EL (cell line): ENCODE data around the gene FAM236B.
"Not testable (repeated sequence)": the region's sequence is repeated elsewhere in the genome, so short reads cannot be mapped to it uniquely, and the experiment has no call there.

Experiments
- DNase-seq: peaks from one replicate; pipeline ENCODE4 v3.0.0-alpha.2; 2016

Gene FAM236B

DNA sequence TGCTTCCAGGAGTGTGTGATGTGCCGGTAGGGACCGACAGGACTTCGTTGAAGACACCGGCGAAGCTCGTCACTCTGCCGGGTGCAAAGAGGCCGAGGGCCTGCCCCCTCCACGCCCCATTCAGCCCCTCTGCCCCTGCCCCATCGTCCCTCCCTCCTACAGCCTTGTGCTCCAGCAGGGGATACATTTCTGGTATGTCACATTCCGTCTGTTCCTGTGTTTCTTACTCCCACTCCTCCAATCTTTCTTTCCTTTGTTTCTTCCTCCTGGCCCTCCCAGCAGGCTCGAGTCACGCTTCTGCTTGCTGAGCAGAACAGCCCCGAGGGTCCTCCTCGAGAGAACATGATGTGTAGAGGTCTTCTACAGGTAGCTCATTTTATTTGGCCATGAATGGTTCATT, at the start of gene FAM236B:
Gene FAM236B (minus strand): TSS at position 101 of the 400 bp plus-strand sequence. CDS start 100 bp downstream, at position 1.
- DNase-seq = not testable (repeated sequence)

DNA sequence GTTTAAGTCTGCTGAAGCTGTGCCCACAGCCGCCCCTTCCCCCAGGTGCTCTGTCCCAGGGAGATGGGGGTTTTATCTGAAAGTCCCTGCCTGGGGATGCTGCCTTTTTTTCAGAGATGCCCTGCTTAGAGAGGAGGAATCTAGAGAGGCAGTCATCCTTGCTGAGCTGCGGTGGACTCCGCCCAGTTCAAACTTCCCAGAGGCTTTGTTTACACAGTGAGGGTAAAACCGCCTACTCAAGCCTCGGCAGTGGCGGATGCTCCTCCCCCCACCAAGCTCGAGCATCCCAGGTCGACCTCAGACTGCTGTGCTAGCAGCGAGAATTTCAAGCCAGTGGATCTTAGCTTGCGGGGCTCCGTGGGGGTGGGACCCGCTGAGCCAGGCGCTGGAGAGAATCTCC, 48.2 kb upstream of the FAM236B start:
- not testable (repeated sequence) for DNase-seq

- not testable (repeated sequence) for DNase-seq
Measured at GRCh38 chrX:72808110-72808509, 25.6 kb upstream of the FAM236B start, which contains the start of gene FAM236D. Gene FAM236D (minus strand): TSS chrX:72808210. CDS start chrX:72808110, 100 bp downstream.

- DNase-seq = not testable (repeated sequence)
Measured at GRCh38 chrX:72790390-72790789, 7.9 kb upstream of the FAM236B start.

DNA sequence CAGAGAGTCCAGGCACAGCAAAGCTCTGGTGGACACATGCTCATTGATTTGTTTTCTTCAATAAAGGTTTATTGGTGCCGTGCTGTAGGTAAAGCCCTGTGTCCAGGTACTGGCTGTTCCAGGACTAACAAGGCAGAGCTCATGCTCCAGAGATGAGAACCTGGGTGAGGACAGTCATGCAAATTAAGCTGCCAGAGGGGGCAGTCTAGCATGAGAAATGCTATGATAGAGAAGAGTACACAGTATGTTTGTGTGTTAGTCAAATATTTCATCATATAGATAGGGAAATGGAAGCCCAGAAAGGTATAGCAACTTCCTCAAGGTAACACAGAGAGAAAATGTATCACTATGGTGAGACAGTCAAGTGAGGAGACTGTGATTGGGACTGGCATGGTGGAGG, 5.7 kb upstream of the FAM236B start:
- DNase-seq = not testable (repeated sequence)

DNA sequence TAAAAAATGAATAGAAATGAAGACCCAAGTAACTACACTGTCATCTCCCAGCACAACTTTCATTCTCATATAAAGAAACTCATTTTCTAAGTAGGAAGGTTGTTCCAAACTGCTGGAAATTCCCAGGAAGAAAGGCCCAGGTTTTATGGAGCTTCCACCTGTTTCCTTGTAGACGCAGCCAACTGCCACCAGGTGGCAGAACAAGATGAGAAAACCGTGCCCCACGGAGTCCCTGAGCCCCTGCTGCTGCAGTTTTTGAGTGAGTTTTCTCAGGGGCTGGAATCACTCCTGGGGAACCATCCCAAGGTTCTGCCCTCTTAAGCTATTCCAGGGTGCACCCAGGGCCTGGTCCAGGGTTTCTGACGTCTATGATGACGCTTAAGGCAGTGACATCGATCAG, 1.5 kb upstream of the FAM236B start:
- DNase-seq = not testable (repeated sequence)

GRCh38 chrX:72783365-72783936, 991 bp upstream of the FAM236B start:
- not testable (repeated sequence) for DNase-seq

DNA sequence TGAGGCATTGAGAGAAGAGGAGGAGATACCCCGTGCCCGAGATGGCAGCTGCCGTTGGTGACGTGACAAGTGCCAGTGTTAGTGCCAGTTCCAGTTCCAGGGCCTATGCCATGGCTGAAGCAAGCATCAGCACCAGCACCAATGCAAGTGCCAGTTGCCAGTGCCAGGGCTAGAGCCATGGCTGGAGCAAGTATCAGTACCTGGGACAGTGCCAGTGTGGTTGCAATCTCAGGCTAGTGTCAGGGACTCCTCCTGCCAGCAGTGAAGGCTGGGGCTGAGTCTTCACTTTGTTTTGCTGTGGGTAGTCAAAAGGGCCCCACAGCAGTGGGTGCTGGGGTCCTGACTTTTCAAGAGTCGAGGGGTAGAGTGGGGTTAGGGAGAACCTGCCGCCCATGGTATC, 4.3 kb downstream of the FAM236B start:
- DNase-seq = not testable (repeated sequence)

- DNase-seq = not testable (repeated sequence)
Measured at GRCh38 chrX:72777467-72777790, 5.0 kb downstream of the FAM236B start.

GRCh38 chrX:72776653-72777466, 5.6 kb downstream of the FAM236B start, which contains the start of gene DMRTC1B:
Gene DMRTC1B (plus strand): TSS chrX:72776890. CDS start chrX:72845136, 68,246 bp downstream.
- not testable (repeated sequence) for DNase-seq

DNA sequence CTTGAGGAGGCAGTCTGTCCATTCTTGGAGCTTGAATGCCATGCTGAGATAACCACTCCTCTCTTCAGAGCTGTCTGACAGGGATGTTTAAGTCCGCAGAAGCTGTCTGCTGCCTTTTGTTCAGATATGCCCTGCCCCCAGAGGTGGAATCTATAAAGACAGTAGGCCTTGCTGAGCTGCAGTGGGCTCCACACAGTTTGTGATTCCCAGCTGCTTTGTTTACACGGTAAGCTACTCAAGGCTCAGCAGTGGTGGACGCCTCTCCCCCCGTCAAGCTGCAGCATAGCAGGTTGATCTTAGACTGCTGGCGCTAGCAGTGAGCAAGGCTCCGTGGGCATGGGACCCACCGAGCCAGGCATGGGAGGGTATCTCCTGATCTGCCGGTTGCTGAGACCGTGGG, 22.0 kb downstream of the FAM236B start:
- not testable (repeated sequence) for DNase-seq

DNA sequence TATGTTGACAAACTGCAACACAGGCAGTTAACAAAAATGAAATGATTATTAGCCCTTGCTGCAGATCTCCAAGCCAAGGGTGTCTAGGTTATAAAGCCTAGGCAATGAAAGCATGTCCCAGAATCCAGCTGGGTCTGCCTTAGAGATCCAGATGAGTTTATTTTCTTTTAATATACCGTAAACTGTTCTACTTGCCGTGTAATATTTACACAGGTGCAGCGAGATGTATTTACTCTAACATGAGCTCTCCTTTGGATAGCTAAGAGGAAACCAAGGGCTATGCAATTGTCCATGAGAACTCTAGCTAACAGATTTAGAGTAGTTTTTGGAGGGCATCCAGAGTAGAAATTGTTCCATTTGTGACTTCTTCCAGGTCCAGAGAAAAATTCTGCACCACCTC, 33.9 kb downstream of the FAM236B start:
- not testable (repeated sequence) for DNase-seq

GRCh38 chrX:72745546-72745945, 36.9 kb downstream of the FAM236B start:
- not testable (repeated sequence) for DNase-seq

GRCh38 chrX:72735561-72735960, 46.9 kb downstream of the FAM236B start:
- no peak for DNase-seq

DNA sequence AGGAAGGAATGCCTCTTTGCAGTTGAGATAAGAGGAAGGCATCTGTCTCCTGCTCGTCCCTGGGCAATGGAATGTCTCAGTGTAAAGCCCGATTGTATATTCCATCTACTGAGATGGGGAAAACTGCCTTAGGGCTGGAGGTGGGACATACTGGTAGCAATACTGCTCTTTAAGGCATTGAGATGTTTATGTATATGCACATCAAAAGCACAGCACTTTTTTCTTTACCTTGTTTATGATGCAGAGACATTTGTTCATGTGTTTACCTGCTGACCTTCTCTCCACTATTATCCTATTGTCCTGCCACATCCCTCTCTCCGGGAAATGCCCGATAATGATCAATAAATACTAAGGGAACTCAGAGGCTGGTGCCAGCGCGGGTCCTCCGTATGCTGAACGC, 48.8 kb downstream of the FAM236B start:
- DNase-seq = not testable (repeated sequence)
